Measurements from ENCODE around the gene CNTNAP2. TPM values are rescaled to one million over a fixed set of nuclear protein-coding genes. Genes with fewer than 3 reads are reported as not detected.

The CNTNAP2 gene
- polyA plus RNA-seq, 2 donors = 0.41 to 0.48 TPM

- H3K27ac ChIP-seq (ENCODE audit: low read depth in 2 of 2, low read length in 1 of 2) = no peak overlapping the region
- H3K36me3 ChIP-seq (ENCODE audit: control insufficient read depth in 2 of 2, insufficient read depth in 2 of 2, low read length in 1 of 2) = no peaks in the 10 kb centered on the region
- peaks cover 0 to 4% of the 10 kb centered on the region in 2 donors for H3K9me3 ChIP-seq (ENCODE audit: control insufficient read depth in 2 of 2, insufficient read depth in 1 of 2, low read depth in 1 of 2, low read length in 1 of 2)
- H3K4me1 ChIP-seq (ENCODE audit: control insufficient read depth in 2 of 2, insufficient read depth in 2 of 2, low read length in 1 of 2) = peaks cover 0 to 5% of the 10 kb centered on the region in 2 donors
- no peaks in the 10 kb centered on the region for H3K27me3 ChIP-seq (ENCODE audit: control insufficient read depth in 1 of 2, insufficient read depth in 2 of 2, low read length in 2 of 2)
- no peak overlapping the region for H3K4me3 ChIP-seq (ENCODE audit: low read depth in 1 of 2, low read length in 2 of 2)
- 63 to 67% methylated on average over 13 of the region's 13 CpGs for WGBS, 2 donors
Observed at GRCh38 chr7:148434181-148434757, 2317.7 kb downstream of the CNTNAP2 start.

GRCh38 chr7:148434887-148435286 lies 2318.3 kb downstream of the CNTNAP2 start:
- 67 to 69% methylated on average over 2 of the region's 2 CpGs for WGBS, 2 donors
- H3K4me1 ChIP-seq (ENCODE audit: control insufficient read depth in 2 of 2, insufficient read depth in 2 of 2, low read length in 1 of 2) = peaks cover 0 to 5% of the 10 kb centered on the region in 2 donors
- no peak overlapping the region for H3K4me3 ChIP-seq (ENCODE audit: low read depth in 1 of 2, low read length in 2 of 2)
- no peaks in the 10 kb centered on the region for H3K27me3 ChIP-seq (ENCODE audit: control insufficient read depth in 1 of 2, insufficient read depth in 2 of 2, low read length in 2 of 2)
- H3K9me3 ChIP-seq (ENCODE audit: control insufficient read depth in 2 of 2, insufficient read depth in 1 of 2, low read depth in 1 of 2, low read length in 1 of 2) = peaks cover 0 to 4% of the 10 kb centered on the region in 2 donors
- no peaks in the 10 kb centered on the region for H3K36me3 ChIP-seq (ENCODE audit: control insufficient read depth in 2 of 2, insufficient read depth in 2 of 2, low read length in 1 of 2)
- H3K27ac ChIP-seq (ENCODE audit: low read depth in 2 of 2, low read length in 1 of 2) = no peak overlapping the region

- peaks cover 0 to 4% of the 10 kb centered on the region in 2 donors for H3K9me3 ChIP-seq (ENCODE audit: control insufficient read depth in 2 of 2, insufficient read depth in 1 of 2, low read depth in 1 of 2, low read length in 1 of 2)
- 53 to 59% methylated on average over 6 of the region's 6 CpGs for WGBS, 2 donors
- no peaks in the 10 kb centered on the region for H3K27me3 ChIP-seq (ENCODE audit: control insufficient read depth in 1 of 2, insufficient read depth in 2 of 2, low read length in 2 of 2)
- no peaks in the 10 kb centered on the region for H3K36me3 ChIP-seq (ENCODE audit: control insufficient read depth in 2 of 2, insufficient read depth in 2 of 2, low read length in 1 of 2)
- H3K4me1 ChIP-seq (ENCODE audit: control insufficient read depth in 2 of 2, insufficient read depth in 2 of 2, low read length in 1 of 2) = peaks cover 0 to 5% of the 10 kb centered on the region in 2 donors
- no peak overlapping the region for H3K27ac ChIP-seq (ENCODE audit: low read depth in 2 of 2, low read length in 1 of 2)
- H3K4me3 ChIP-seq (ENCODE audit: low read depth in 1 of 2, low read length in 2 of 2) = no peak overlapping the region
Observed at GRCh38 chr7:148435715-148436114, 2319.1 kb downstream of the CNTNAP2 start.

- Histone ChIP-seq H3K27me3 (ENCODE audit: control insufficient read depth in 1 of 2, insufficient read depth in 2 of 2, low read length in 2 of 2) (no peaks in the 10 kb centered on the region), H3K36me3 (ENCODE audit: control insufficient read depth in 2 of 2, insufficient read depth in 2 of 2, low read length in 1 of 2) (no peaks in the 10 kb centered on the region), H3K4me3 (ENCODE audit: low read depth in 1 of 2, low read length in 2 of 2) (no peak overlapping the region), H3K27ac (ENCODE audit: low read depth in 2 of 2, low read length in 1 of 2) (no peak overlapping the region), H3K4me1 (ENCODE audit: control insufficient read depth in 2 of 2, insufficient read depth in 2 of 2, low read length in 1 of 2) (peaks cover 0 to 5% of the 10 kb centered on the region in 2 donors), H3K9me3 (ENCODE audit: control insufficient read depth in 2 of 2, insufficient read depth in 1 of 2, low read depth in 1 of 2, low read length in 1 of 2) (peaks cover 0 to 4% of the 10 kb centered on the region in 2 donors)
- WGBS, 2 donors = 79 to 82% methylated on average over 4 of the region's 4 CpGs
Observed at GRCh38 chr7:148436135-148436534, 2319.5 kb downstream of the CNTNAP2 start.

- Histone ChIP-seq H3K9me3 (ENCODE audit: control insufficient read depth in 2 of 2, insufficient read depth in 1 of 2, low read depth in 1 of 2, low read length in 1 of 2) (peaks cover 0 to 4% of the 10 kb centered on the region in 2 donors), H3K36me3 (ENCODE audit: control insufficient read depth in 2 of 2, insufficient read depth in 2 of 2, low read length in 1 of 2) (no peaks in the 10 kb centered on the region), H3K27ac (ENCODE audit: low read depth in 2 of 2, low read length in 1 of 2) (no peak overlapping the region), H3K4me3 (ENCODE audit: low read depth in 1 of 2, low read length in 2 of 2) (no peak overlapping the region), H3K27me3 (ENCODE audit: control insufficient read depth in 1 of 2, insufficient read depth in 2 of 2, low read length in 2 of 2) (no peaks in the 10 kb centered on the region), H3K4me1 (ENCODE audit: control insufficient read depth in 2 of 2, insufficient read depth in 2 of 2, low read length in 1 of 2) (peaks cover 0 to 5% of the 10 kb centered on the region in 2 donors)
- 72 to 76% methylated on average over 7 of the region's 7 CpGs for whole genome bisulfite sequencing, 2 donors
Observed at GRCh38 chr7:148436571-148436970, 2320.0 kb downstream of the CNTNAP2 start.

- WGBS, 2 donors = 82 to 96% methylated on average over 4 of the region's 4 CpGs
- Histone ChIP-seq H3K4me3 (ENCODE audit: low read depth in 1 of 2, low read length in 2 of 2) (no peak overlapping the region), H3K4me1 (ENCODE audit: control insufficient read depth in 2 of 2, insufficient read depth in 2 of 2, low read length in 1 of 2) (peaks cover 0 to 5% of the 10 kb centered on the region in 2 donors), H3K9me3 (ENCODE audit: control insufficient read depth in 2 of 2, insufficient read depth in 1 of 2, low read depth in 1 of 2, low read length in 1 of 2) (peaks cover 0 to 4% of the 10 kb centered on the region in 2 donors), H3K27ac (ENCODE audit: low read depth in 2 of 2, low read length in 1 of 2) (no peak overlapping the region), H3K27me3 (ENCODE audit: control insufficient read depth in 1 of 2, insufficient read depth in 2 of 2, low read length in 2 of 2) (no peaks in the 10 kb centered on the region), H3K36me3 (ENCODE audit: control insufficient read depth in 2 of 2, insufficient read depth in 2 of 2, low read length in 1 of 2) (no peaks in the 10 kb centered on the region)
Observed at GRCh38 chr7:148437043-148437442, 2320.4 kb downstream of the CNTNAP2 start.

- WGBS, 2 donors = 84 to 89% methylated on average over 8 of the region's 8 CpGs
- Histone ChIP-seq H3K9me3 (ENCODE audit: control insufficient read depth in 2 of 2, insufficient read depth in 1 of 2, low read depth in 1 of 2, low read length in 1 of 2) (peaks cover 4 to 10% of the 10 kb centered on the region in 2 donors), H3K27ac (ENCODE audit: low read depth in 2 of 2, low read length in 1 of 2) (no peak overlapping the region), H3K36me3 (ENCODE audit: control insufficient read depth in 2 of 2, insufficient read depth in 2 of 2, low read length in 1 of 2) (no peaks in the 10 kb centered on the region), H3K4me3 (ENCODE audit: low read depth in 1 of 2, low read length in 2 of 2) (no peak overlapping the region), H3K4me1 (ENCODE audit: control insufficient read depth in 2 of 2, insufficient read depth in 2 of 2, low read length in 1 of 2) (no peaks in the 10 kb centered on the region), H3K27me3 (ENCODE audit: control insufficient read depth in 1 of 2, insufficient read depth in 2 of 2, low read length in 2 of 2) (no peaks in the 10 kb centered on the region)
Observed at GRCh38 chr7:148442141-148442655, 2325.6 kb downstream of the CNTNAP2 start.

- H3K36me3 ChIP-seq (ENCODE audit: control insufficient read depth in 2 of 2, insufficient read depth in 2 of 2, low read length in 1 of 2) = no peaks in the 10 kb centered on the region
- no peaks in the 10 kb centered on the region for H3K4me1 ChIP-seq (ENCODE audit: control insufficient read depth in 2 of 2, insufficient read depth in 2 of 2, low read length in 1 of 2)
- 74 to 85% methylated on average over 6 of the region's 6 CpGs for WGBS, 2 donors
- no peak overlapping the region for H3K4me3 ChIP-seq (ENCODE audit: low read depth in 1 of 2, low read length in 2 of 2)
- peaks cover 2 to 10% of the 10 kb centered on the region in 2 donors for H3K9me3 ChIP-seq (ENCODE audit: control insufficient read depth in 2 of 2, insufficient read depth in 1 of 2, low read depth in 1 of 2, low read length in 1 of 2)
- H3K27me3 ChIP-seq (ENCODE audit: control insufficient read depth in 1 of 2, insufficient read depth in 2 of 2, low read length in 2 of 2) = no peaks in the 10 kb centered on the region
- H3K27ac ChIP-seq (ENCODE audit: low read depth in 2 of 2, low read length in 1 of 2) = no peak overlapping the region
Observed at GRCh38 chr7:148442933-148443332, 2326.3 kb downstream of the CNTNAP2 start.

GRCh38 chr7:148445260-148446044 lies 2328.9 kb downstream of the CNTNAP2 start:
- 96 to 97% methylated on average over 36 to 42 of the region's 42 CpGs for WGBS, 2 donors
- Histone ChIP-seq H3K4me1 (ENCODE audit: control insufficient read depth in 2 of 2, insufficient read depth in 2 of 2, low read length in 1 of 2) (no peaks in the 10 kb centered on the region), H3K27ac (ENCODE audit: low read depth in 2 of 2, low read length in 1 of 2) (no peak overlapping the region), H3K36me3 (ENCODE audit: control insufficient read depth in 2 of 2, insufficient read depth in 2 of 2, low read length in 1 of 2) (no peaks in the 10 kb centered on the region), H3K4me3 (ENCODE audit: low read depth in 1 of 2, low read length in 2 of 2) (no peak overlapping the region), H3K9me3 (ENCODE audit: control insufficient read depth in 2 of 2, insufficient read depth in 1 of 2, low read depth in 1 of 2, low read length in 1 of 2) (peaks cover 0 to 10% of the 10 kb centered on the region in 2 donors), H3K27me3 (ENCODE audit: control insufficient read depth in 1 of 2, insufficient read depth in 2 of 2, low read length in 2 of 2) (no peaks in the 10 kb centered on the region)
